Activated CD8-positive, alpha-beta memory T cell treated with anti-CD3 and anti-CD28 coated beads for 48 hours (primary cell): Measurements from ENCODE around the gene UTP25.
"Not testable (repeated sequence)": the region's sequence is repeated elsewhere in the genome, so short reads cannot be mapped to it uniquely, and the experiment has no call there.

Source experiments
- DNase-seq, 3 experiments: peaks; one replicate each; pipeline ENCODE4 v3.0.0-alpha.2; 2020; ENCODE audit warnings: low read depth in 2 of 3, low spot score in 2 of 3

UTP25 gene

DNA sequence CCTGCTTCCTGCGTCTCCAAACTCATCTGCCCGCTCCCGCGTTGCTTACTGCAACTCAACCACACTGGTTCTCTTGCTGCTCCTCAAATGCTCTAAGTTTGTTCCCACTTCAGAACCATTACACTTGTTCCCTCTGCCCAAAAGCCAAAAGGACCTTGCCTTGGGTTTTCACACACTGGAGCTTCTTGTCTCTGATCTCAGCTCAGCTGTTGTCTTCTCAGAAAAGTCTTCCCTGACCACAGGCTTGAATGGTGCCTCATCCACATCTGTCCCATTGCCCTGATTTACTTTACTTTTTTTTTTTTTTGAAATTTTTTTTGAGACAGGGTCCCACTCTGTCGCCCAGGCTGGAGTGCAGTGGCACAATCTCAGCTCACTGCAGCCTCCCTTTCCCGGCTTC lies 66.0 kb downstream of the UTP25 start:
- DNase-seq: no peak

- DNase-seq: no peak
These were observed 67.9 kb downstream of the UTP25 start for GRCh38 chr1:209895709-209896108.

DNA sequence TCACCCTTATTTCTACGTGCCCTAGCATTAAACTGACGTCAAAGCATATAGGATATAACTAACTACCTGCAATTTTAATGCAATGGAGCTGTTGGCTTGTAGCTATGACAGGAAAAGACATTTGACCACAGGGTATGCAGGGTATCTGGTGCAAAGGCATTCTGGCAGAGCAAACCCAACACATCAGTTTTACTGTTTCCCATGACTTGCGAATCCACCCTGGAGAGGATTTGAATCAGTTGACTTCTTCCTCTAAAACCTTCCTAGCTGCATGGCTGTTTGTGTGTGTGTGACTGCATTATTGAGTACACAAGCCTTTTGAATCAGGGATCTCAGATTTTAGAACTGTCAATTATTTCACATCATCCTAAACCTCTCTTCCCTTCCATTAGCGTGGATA lies 68.6 kb downstream of the UTP25 start:
- DNase-seq: no peak

DNA sequence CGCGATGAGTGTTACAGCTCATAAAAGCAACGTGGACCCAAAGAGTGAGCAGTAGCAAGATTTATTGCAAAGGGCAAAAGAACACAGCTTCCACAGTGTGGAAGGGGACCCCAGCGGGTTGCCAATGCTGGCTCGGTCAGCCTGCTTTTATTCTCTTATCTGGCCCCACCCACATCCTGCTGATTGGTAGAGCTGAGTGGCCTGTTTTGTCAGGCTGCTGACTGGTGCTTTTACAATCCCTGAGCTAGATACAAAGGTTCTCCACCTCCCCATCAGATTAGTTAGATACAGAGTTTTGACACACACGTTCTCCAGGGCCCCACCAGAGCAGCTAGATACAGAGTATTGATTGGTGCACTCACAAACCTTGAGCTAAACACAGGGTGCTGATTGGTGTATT lies 70.5 kb downstream of the UTP25 start:
- DNase-seq: not testable (repeated sequence)

GRCh38 chr1:209898851-209899250 lies 71.1 kb downstream of the UTP25 start:
- not testable (repeated sequence) for DNase-seq

DNA sequence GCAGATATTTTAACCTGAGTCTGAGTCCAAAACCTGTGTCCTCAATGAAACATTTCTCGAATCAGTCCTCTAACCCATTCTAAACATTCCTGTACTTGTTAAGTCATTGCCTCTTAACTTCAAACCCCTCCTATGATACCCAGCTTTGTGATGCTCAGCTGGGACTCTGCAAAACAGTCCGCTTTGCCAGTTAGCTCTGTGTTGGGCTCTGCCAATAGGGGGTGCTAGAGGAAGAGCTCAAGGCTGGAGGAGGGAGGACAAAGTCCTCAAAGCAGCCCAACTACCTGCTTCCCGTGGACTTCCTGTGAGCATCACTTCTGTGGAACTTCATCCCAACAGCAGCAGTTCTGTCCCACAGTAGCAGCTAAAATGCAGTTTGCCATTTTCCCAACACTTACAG lies 72.2 kb downstream of the UTP25 start:
- no peak for DNase-seq

- no peak for DNase-seq
These were observed 73.0 kb downstream of the UTP25 start for GRCh38 chr1:209900734-209901133.

DNA sequence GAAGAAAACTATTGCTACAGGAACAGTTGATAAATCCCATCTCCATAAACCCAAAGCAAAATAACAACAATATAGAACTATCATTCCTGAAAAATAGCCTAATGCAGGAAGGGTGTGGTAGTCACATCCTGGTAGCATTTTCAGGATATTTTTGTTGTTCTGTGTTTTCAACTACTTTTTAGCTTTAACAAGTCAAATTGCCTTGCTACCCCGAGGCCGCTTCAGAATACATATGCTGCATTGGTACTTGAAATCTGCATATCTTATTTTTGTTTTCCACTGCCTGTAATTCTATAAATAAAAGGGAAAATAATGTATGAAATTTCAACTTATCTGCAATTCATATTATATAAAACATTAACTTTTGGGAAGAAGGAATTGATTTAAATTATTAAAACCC lies 73.4 kb downstream of the UTP25 start:
- no peak for DNase-seq

GRCh38 chr1:209904774-209905173 lies 77.0 kb downstream of the UTP25 start:
- not testable (repeated sequence) for DNase-seq
